OCI-LY1 (cell line): ENCODE data around the gene PDLIM4.

Experiments
- H2AFZ ChIP-seq: fragments of 200-600 bp; sonication (generic), shearing (Covaris generic); 2 replicates; pipeline ENCODE4 v1.6.0; 2014; ENCODE audit warnings: antibody characterized with exemption, mild to moderate bottlenecking, low read length
- H3F3A ChIP-seq: fragments of 200-600 bp; sonication (generic), shearing (Covaris generic); 2 replicates; pipeline ENCODE4 v1.6.0; 2014; ENCODE audit warnings: mild to moderate bottlenecking, antibody characterized with exemption, low read length, moderate library complexity; ENCODE audit not compliant: insufficient read depth
- H3K27ac ChIP-seq: fragments of 200-600 bp; sonication (generic); 2 replicates; pipeline ENCODE4 v1.5.1; 2014; ENCODE audit warnings: low read length, mixed run types, mild to moderate bottlenecking, low read depth; ENCODE audit not compliant: poor library complexity, severe bottlenecking
- H3K27me3 ChIP-seq: fragments of 200-600 bp; sonication (generic); 2 replicates; pipeline ENCODE4 v1.6.0; 2014; ENCODE audit warnings: antibody characterized with exemption, mild to moderate bottlenecking, low read length, moderate library complexity; ENCODE audit not compliant: insufficient read depth
- H3K36me3 ChIP-seq: fragments of 200-600 bp; sonication (generic); 2 replicates; pipeline ENCODE4 v1.6.1; 2014; ENCODE audit warnings: mild to moderate bottlenecking, antibody characterized with exemption, low read length, moderate library complexity, mixed read lengths; ENCODE audit not compliant: insufficient read depth
- H3K4me1 ChIP-seq: fragments of 200-600 bp; sonication (generic); 2 replicates; pipeline ENCODE4 v1.5.1; 2014; ENCODE audit warnings: mild to moderate bottlenecking, low read length, moderate library complexity; ENCODE audit not compliant: insufficient read depth, severe bottlenecking
- H3K4me2 ChIP-seq: fragments of 200-600 bp; sonication (generic), shearing (Covaris generic); 2 replicates; pipeline ENCODE4 v1.6.1; 2014; ENCODE audit warnings: low read length
- H3K4me3 ChIP-seq: fragments of 200-600 bp; sonication (generic); 2 replicates; pipeline ENCODE4 v1.5.1; 2014; ENCODE audit warnings: low read length, low read depth, mild to moderate bottlenecking, mixed read lengths; ENCODE audit not compliant: poor library complexity, severe bottlenecking
- H3K79me2 ChIP-seq: fragments of 200-600 bp; shearing (Covaris generic); 2 replicates; pipeline ENCODE4 v1.6.1; 2016; ENCODE audit warnings: mixed run types, low read length, mixed read lengths; ENCODE audit not compliant: insufficient read depth
- H3K9ac ChIP-seq: fragments of 200-600 bp; sonication (generic), shearing (Covaris generic); 2 replicates; pipeline ENCODE4 v1.6.1; 2014; ENCODE audit warnings: mild to moderate bottlenecking, low read length, mixed read lengths
- H3K9me2 ChIP-seq: fragments of 200-600 bp; sonication (generic), shearing (Covaris generic); 2 replicates; pipeline ENCODE4 v1.6.1; 2014; ENCODE audit warnings: low read depth, mild to moderate bottlenecking, low read length, mixed read lengths
- H3K9me3 ChIP-seq: fragments of 200-600 bp; shearing (Covaris generic); 2 replicates; pipeline ENCODE4 v1.6.1; 2014; ENCODE audit warnings: low read length, mixed read lengths
- H4K20me1 ChIP-seq: fragments of 200-600 bp; sonication (generic), shearing (Covaris generic); 2 replicates; pipeline ENCODE4 v1.6.0; 2016; ENCODE audit warnings: mild to moderate bottlenecking, low read length; ENCODE audit not compliant: insufficient read depth
- CTCF ChIP-seq: fragments of 200-600 bp; sonication (generic), shearing (Covaris generic); IDR thresholded peaks from 2 replicates; pipeline ENCODE4 v1.5.1; 2017; ENCODE audit warnings: mild to moderate bottlenecking, antibody characterized with exemption, low read length, moderate library complexity, mixed read lengths
- EZH2 ChIP-seq: fragments of 200-600 bp; sonication (generic), shearing (Covaris generic); IDR thresholded peaks from 2 replicates; pipeline ENCODE4 v1.8.0; 2017; ENCODE audit warnings: borderline replicate concordance, mixed run types, mild to moderate bottlenecking, antibody characterized with exemption, low read length, moderate library complexity, mixed read lengths

Gene PDLIM4

GRCh38 chr5:132256086-132256782 is 1.3 kb upstream of the PDLIM4 start:
- Histone ChIP-seq H4K20me1 (no peaks in the 10 kb centered on the region), H3K9me2 (no peaks in the 10 kb centered on the region), H3K79me2 (no peaks in the 10 kb centered on the region), H3K27me3 (no peaks in the 10 kb centered on the region), H3K36me3 (no peaks in the 10 kb centered on the region), H3K4me1 (no peaks in the 10 kb centered on the region), H3K4me2 (no peak overlapping the region), H2AFZ (no peak overlapping the region), H3K9ac (no peak overlapping the region), H3K9me3 (no peaks in the 10 kb centered on the region), H3K4me3 (no peak overlapping the region), H3F3A (no peaks in the 10 kb centered on the region), H3K27ac (no peak overlapping the region)
- TF ChIP-seq EZH2, result no peak
- no peak for TF ChIP-seq CTCF

- no peaks in the 10 kb centered on the region for H3K27me3 ChIP-seq
- H3K9me2 ChIP-seq, result no peaks in the 10 kb centered on the region
- H3K27ac ChIP-seq, result no peak overlapping the region
- H3K4me1 ChIP-seq, result no peaks in the 10 kb centered on the region
- no peaks in the 10 kb centered on the region for H4K20me1 ChIP-seq
- H3K4me3 ChIP-seq, result no peak overlapping the region
- H3K9ac ChIP-seq, result no peak overlapping the region
- H2AFZ ChIP-seq, result no peak overlapping the region
- no peaks in the 10 kb centered on the region for H3K36me3 ChIP-seq
- no peak for TF ChIP-seq CTCF
- TF ChIP-seq EZH2, result no peak
- no peaks in the 10 kb centered on the region for H3K79me2 ChIP-seq
- H3K9me3 ChIP-seq, result no peaks in the 10 kb centered on the region
- no peaks in the 10 kb centered on the region for H3F3A ChIP-seq
- H3K4me2 ChIP-seq, result no peak overlapping the region
These were observed 739 bp upstream of the PDLIM4 start for GRCh38 chr5:132256783-132257130.

DNA sequence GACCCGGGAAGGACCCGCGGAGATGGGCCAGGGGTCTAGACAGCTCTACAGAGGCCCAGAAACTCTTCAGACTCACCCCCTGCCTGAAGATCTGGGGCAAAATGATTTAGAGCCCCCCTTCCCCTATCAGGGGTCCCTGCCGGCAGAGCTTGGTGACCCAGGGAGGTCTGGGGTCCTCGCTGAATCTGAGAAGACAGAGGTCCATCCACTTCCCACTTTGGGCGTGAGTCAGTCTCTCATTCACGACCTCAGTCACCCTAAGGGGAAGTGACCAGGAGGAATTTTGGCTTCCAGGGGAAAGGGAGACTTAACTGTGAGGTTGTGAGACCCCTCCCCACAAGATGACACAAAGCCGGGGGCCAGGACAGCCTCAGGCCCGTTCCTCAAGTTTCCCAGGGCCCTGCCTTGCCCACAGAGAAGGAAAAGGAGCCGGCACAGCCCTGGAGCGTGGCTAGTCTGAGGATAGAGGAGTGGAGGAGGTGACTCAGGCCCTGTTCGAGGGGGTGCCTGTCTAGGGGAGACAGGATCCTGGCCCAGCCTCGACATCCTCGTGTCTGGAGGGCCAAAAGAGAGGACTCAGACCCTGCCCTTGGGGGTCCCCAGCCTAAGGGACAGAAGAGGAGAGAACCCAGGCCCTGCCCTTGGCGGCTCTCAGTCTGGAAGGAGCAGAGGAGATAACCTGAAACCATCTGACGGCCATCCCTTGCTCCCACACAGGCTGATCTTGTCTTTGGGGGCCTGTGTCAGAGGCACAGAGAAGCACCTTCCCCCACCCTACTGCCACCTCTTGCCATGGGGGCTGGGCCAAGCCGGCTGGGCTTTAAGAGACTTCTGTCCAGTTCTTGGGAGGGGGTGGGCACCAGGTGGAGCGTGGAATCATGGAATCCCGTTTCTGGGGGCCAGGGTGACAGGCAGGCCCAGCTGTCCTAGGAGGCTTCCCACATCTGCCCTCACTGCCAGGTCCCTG is 889 bp downstream of the PDLIM4 start:
- H3F3A ChIP-seq, result no peaks in the 10 kb centered on the region
- H3K79me2 ChIP-seq, result no peaks in the 10 kb centered on the region
- no peaks in the 10 kb centered on the region for H3K9me2 ChIP-seq
- H3K27me3 ChIP-seq, result no peaks in the 10 kb centered on the region
- no peaks in the 10 kb centered on the region for H3K36me3 ChIP-seq
- no peak for TF ChIP-seq CTCF
- TF ChIP-seq EZH2, result no peak
- H2AFZ ChIP-seq, result no peak overlapping the region
- no peaks in the 10 kb centered on the region for H3K4me1 ChIP-seq
- H3K4me3 ChIP-seq, result no peak overlapping the region
- H3K27ac ChIP-seq, result no peak overlapping the region
- H4K20me1 ChIP-seq, result no peaks in the 10 kb centered on the region
- no peak overlapping the region for H3K4me2 ChIP-seq
- no peak overlapping the region for H3K9ac ChIP-seq
- no peaks in the 10 kb centered on the region for H3K9me3 ChIP-seq
